A549 (cell line): ENCODE results near the gene LPAR6. TPM values are rescaled to one million over a fixed set of nuclear protein-coding genes. Genes with fewer than 3 reads are reported as not detected.
A peak's percentile ranks its signal among the peaks of the same experiment; 100 is the strongest.

Experiments
- ATAC-seq, 2 experiments: fragments of 200-7000 bp in 1 of 2; fragments of >200 bp in 1 of 2; cut with Nextera tagmentation in 1 of 2; cut with Tn5 transposase in 1 of 2; 3 replicates each; pipeline versions ENCODE4 v1.8.0 to v1.9.1; 2018 to 2020; ENCODE audit warnings: mild to moderate bottlenecking in 1 of 2, moderate library complexity in 1 of 2
- CTCF ChIA-PET: fragments of 300-600 bp; sonication (Branson Sonifier 250); formaldehyde crosslinking; extraction: SDS; loops from one replicate; lab custom pipeline; 2021; ENCODE audit warnings: antibody characterized with exemption, inconsistent platforms; lab: Yijun Ruan, JAX
- POLR2A ChIA-PET: fragments of 350-600 bp; formaldehyde crosslinking; extraction: SDS; loops from one replicate; lab custom pipeline; 2021; ENCODE audit warnings: antibody characterized with exemption, inconsistent platforms; lab: Yijun Ruan, JAX
- DNase-seq, 2 experiments: peaks; one replicate each; pipeline versions ENCODE4 v3.0.0 to v3.0.0-alpha.2; 2011 to 2016; ENCODE audit warnings: low read depth in 1 of 2, low spot score in 1 of 2
- FAIRE-seq: peaks from 2 replicates; lab custom pipeline; 2011; peaks lifted over from hg19 to GRCh38; lab: Jason Lieb, UNC
- H3K27ac ChIP-seq, 2 experiments: fragments of >200 bp; sonication (Bioruptor Twin); formaldehyde crosslinking; 3 replicates each; pipeline ENCODE4 v1.5.1; 2016 to 2017
- H3K4me1 ChIP-seq: fragments of >200 bp; sonication (Bioruptor Twin); formaldehyde crosslinking; 3 replicates; pipeline ENCODE4 v1.6.1; 2016
- H3K4me2 ChIP-seq: fragments of >200 bp; sonication (Bioruptor Twin); formaldehyde crosslinking; 3 replicates; pipeline ENCODE4 v1.6.1; 2016
- H3K4me3 ChIP-seq: fragments of >200 bp; sonication (Bioruptor Twin); formaldehyde crosslinking; 3 replicates; pipeline ENCODE4 v1.5.1; 2016
- H3K9me3 ChIP-seq: fragments of >200 bp; sonication (Bioruptor Twin); formaldehyde crosslinking; 3 replicates; pipeline ENCODE4 v1.6.1; 2016
- BHLHE40 ChIP-seq: IDR thresholded peaks from 2 replicates; pipeline ENCODE4 v1.6.1; 2012; ENCODE audit warnings: low read depth, low read length, inconsistent platforms
- CEBPB ChIP-seq, 2 experiments: fragments of >200 bp in 1 of 2; sonication (Bioruptor Twin) in 1 of 2; formaldehyde crosslinking in 1 of 2; IDR thresholded peaks; 2 replicates each; pipeline ENCODE4 v1.6.1; 2012 to 2016
- CHD4 ChIP-seq: fragments of 200-600 bp; sonication (generic); IDR thresholded peaks from 2 replicates; pipeline ENCODE4 v1.6.1; 2016; ENCODE audit warnings: antibody characterized with exemption, mild to moderate bottlenecking, borderline replicate concordance
- CTCF ChIP-seq: fragments of >200 bp; sonication (Bioruptor Twin); formaldehyde crosslinking; IDR thresholded peaks from 3 replicates; pipeline ENCODE4 v1.5.1; 2016
- FOSB ChIP-seq: fragments of 250-450 bp; sonication (Bioruptor Pico); IDR thresholded peaks from 2 replicates; pipeline ENCODE4 v1.5.0; 2020; ENCODE audit warnings: mild to moderate bottlenecking, moderate library complexity
- FOSL2 ChIP-seq, 2 experiments: fragments of 450-650 bp in 1 of 2; fragments of >200 bp in 1 of 2; sonication (Bioruptor Twin) in 1 of 2; formaldehyde crosslinking; IDR thresholded peaks; 2 replicates each; pipeline versions ENCODE4 v1.5.0 to v1.6.1; 2016 to 2020; ENCODE audit warnings: mild to moderate bottlenecking in 1 of 2, moderate library complexity in 1 of 2
- FOXS1 ChIP-seq: fragments of 250-450 bp; sonication (Bioruptor Pico); IDR thresholded peaks from 2 replicates; pipeline ENCODE4 v1.5.0; 2020; ENCODE audit warnings: mild to moderate bottlenecking, moderate library complexity
- HDAC2 ChIP-seq: fragments of 200-600 bp; sonication (generic); IDR thresholded peaks from 2 replicates; pipeline ENCODE4 v1.6.1; 2016
- HOXB5 ChIP-seq: fragments of 250-450 bp; sonication (Bioruptor Pico); IDR thresholded peaks from 2 replicates; pipeline ENCODE4 v1.5.0; 2020; ENCODE audit warnings: mild to moderate bottlenecking, moderate library complexity
- JUN ChIP-seq, 2 experiments: fragments of >200 bp; sonication (Bioruptor Twin); formaldehyde crosslinking; IDR thresholded peaks; 2 replicates in 1 of 2; 3 replicates in 1 of 2; pipeline ENCODE4 v1.6.1; 2016 to 2017
- JUNB ChIP-seq: fragments of >200 bp; sonication (Bioruptor Twin); formaldehyde crosslinking; IDR thresholded peaks from 2 replicates; pipeline ENCODE4 v1.6.1; 2016
- KDM1A ChIP-seq: fragments of 200-600 bp; sonication (generic); IDR thresholded peaks from 2 replicates; pipeline ENCODE4 v1.6.1; 2016; ENCODE audit warnings: low read depth, mild to moderate bottlenecking
- MAFK ChIP-seq: fragments of 450-650 bp; IDR thresholded peaks from 2 replicates; pipeline ENCODE4 v1.6.1; 2014; ENCODE audit not compliant: partially characterized antibody
- MYC ChIP-seq: IDR thresholded peaks from 2 replicates; pipeline ENCODE4 v1.6.1; 2012; ENCODE audit warnings: mild to moderate bottlenecking, inconsistent platforms, low read length, improper control_type of control experiment, borderline replicate concordance
- NR3C1 ChIP-seq: fragments of >200 bp; sonication (Bioruptor Twin); formaldehyde crosslinking; IDR thresholded peaks from 3 replicates; pipeline ENCODE4 v1.6.1; 2017
- POLR2AphosphoS2 ChIP-seq: conservative IDR thresholded peaks from 2 replicates; pipeline ENCODE4 v1.6.1; 2012; ENCODE audit warnings: low read length, improper control_type of control experiment, inconsistent platforms
- RCOR1 ChIP-seq: fragments of 150-350 bp; IDR thresholded peaks from 2 replicates; pipeline ENCODE4 v1.6.1; 2014; ENCODE audit warnings: antibody characterized with exemption, low read length, low read depth
- REST ChIP-seq: fragments of 200-600 bp; sonication (generic); IDR thresholded peaks from 2 replicates; pipeline ENCODE4 v1.6.1; 2016; ENCODE audit warnings: antibody characterized with exemption, mild to moderate bottlenecking, moderate library complexity
- RFX5 ChIP-seq: fragments of 450-650 bp; IDR thresholded peaks from 2 replicates; pipeline ENCODE4 v1.7.1; 2014; ENCODE audit warnings: antibody characterized with exemption, mild to moderate bottlenecking, moderate library complexity
- USF2 ChIP-seq: fragments of 450-650 bp; IDR thresholded peaks from 2 replicates; pipeline ENCODE4 v1.6.1; 2014; ENCODE audit warnings: antibody characterized with exemption
- WGBS: methylation state at CpG from one replicate; pipeline ENCODE4 v1.1.6; 2017; ENCODE audit errors: missing lambda C conversion rate; 5-methylcytosine and 5-hydroxymethylcytosine counted together
- polyA plus RNA-seq, 4 experiments: library from polyadenylated mRNA; depleted of rRNA in 3 of 4; stranded (reverse); fragments of >200 nt; fragmentation: RNase III in 1 of 4; extraction: RNeasy Plus Mini Kit Qiagen cat#74134 plus additional on column Dnase treatment in 1 of 4; gene quantifications; 2 replicates in 3 of 4; 3 replicates in 1 of 4; pipeline ENCODE4 v1.2.3, GENCODE V29; 2011 to 2017

LPAR6 gene
- polyA plus RNA-seq, 2 of the 4 experiments (the other 2 are of a cell fraction): 2.0 to 6.0 TPM

GRCh38 chr13:48437371-48437770 is 24.5 kb upstream of the LPAR6 start:
- ATAC-seq (no peak), DNase-seq (no peak), FAIRE-seq (no peak)
- POLR2A ChIA-PET: no interaction called here
- WGBS: 87% methylated on average over 3 of the region's 3 CpGs
- no peak for TF ChIP-seq BHLHE40
- TF ChIP-seq CEBPB (IDR thresholded peaks at IDR 0.05): no peak
- TF ChIP-seq POLR2AphosphoS2: no peak
- no peak for TF ChIP-seq MYC
- TF ChIP-seq REST: no peak
- no peak for TF ChIP-seq HOXB5 (CRISPR knock-in tag)
- no peak for TF ChIP-seq NR3C1
- TF ChIP-seq USF2: no peak
- TF ChIP-seq JUNB: no peak
- TF ChIP-seq RFX5: no peak
- TF ChIP-seq RCOR1: no peak
- no peak for TF ChIP-seq HDAC2
- H3K27ac ChIP-seq: no peak overlapping the region
- H3K4me2 ChIP-seq: no peak overlapping the region
- H3K4me1 ChIP-seq: no peaks in the 10 kb centered on the region
- no peak overlapping the region for H3K4me3 ChIP-seq
- CTCF ChIA-PET: no interaction called here
- no peaks in the 10 kb centered on the region for H3K9me3 ChIP-seq

GRCh38 chr13:48436661-48437288 is 23.9 kb upstream of the LPAR6 start:
- TF ChIP-seq CTCF (no peak), BHLHE40 (no peak), KDM1A (no peak), FOXS1 (no peak), MAFK (no peak)
- Histone ChIP-seq H3K4me1 (no peaks in the 10 kb centered on the region), H3K4me2 (no peak overlapping the region), H3K4me3 (no peak overlapping the region), H3K9me3 (no peaks in the 10 kb centered on the region), H3K27ac (no peak overlapping the region)
- CTCF ChIA-PET: no interaction called here
- ATAC-seq: no peak
- WGBS: 92% methylated on average over 2 of the region's 2 CpGs
- no peak for FAIRE-seq
- no peak for DNase-seq
- POLR2A ChIA-PET: no interaction called here

GRCh38 chr13:48434200-48434599 is 21.3 kb upstream of the LPAR6 start:
- 91% methylated on average over 3 of the region's 3 CpGs for WGBS

More at GRCh38 chr13:48434200-48434599, 21.3 kb upstream of the LPAR6 start:
- Histone ChIP-seq H3K4me3 (no peak overlapping the region), H3K4me2 (no peak overlapping the region), H3K4me1 (no peaks in the 10 kb centered on the region), H3K27ac (no peak overlapping the region), H3K9me3 (no peaks in the 10 kb centered on the region)
- ATAC-seq (no peak), DNase-seq (no peak), FAIRE-seq (no peak)
- ChIA-PET CTCF (no interaction called here), POLR2A (no interaction called here)
- TF ChIP-seq CHD4 (no peak), FOSL2 (IDR thresholded peaks at IDR 0.05) (no peak), FOSL2 (CRISPR knock-in tag; IDR thresholded peaks at IDR 0.05) (no peak), JUN (IDR thresholded peaks at IDR 0.05) (no peak), CTCF (no peak), MAFK (peak; percentile 82), FOSB (no peak)
